Measurements from ENCODE around the gene XRCC6. TPM values are rescaled to one million over a fixed set of nuclear protein-coding genes. Genes with fewer than 3 reads are reported as not detected.
A peak's percentile ranks its signal among the peaks of the same experiment; 100 is the strongest.
"Not testable (repeated sequence)": the region's sequence is repeated elsewhere in the genome, so short reads cannot be mapped to it uniquely, and the experiment has no call there.

Gene XRCC6
- total RNA-seq, 1 donor = 276 TPM

- H3K4me3 ChIP-seq (ENCODE audit: low read depth, low read length) = peak overlapping the region; percentile 91
- TF ChIP-seq CTCF (IDR thresholded peaks at IDR 0.05; ENCODE audit: insufficient read depth, low read length) = no peak
- no peak for DNase-seq (ENCODE audit: low read depth)
These were observed 1.0 kb upstream of the XRCC6 start for GRCh38 chr22:41619979-41620588.

- peak within 1 kb of the TSS; percentile 91 for H3K4me3 ChIP-seq (ENCODE audit: low read depth, low read length)
- no peak for TF ChIP-seq CTCF (IDR thresholded peaks at IDR 0.05; ENCODE audit: insufficient read depth, low read length)
- DNase-seq (ENCODE audit: low read depth) = no peak
These were observed 451 bp upstream of the XRCC6 start, which contains the start of gene DESI1 for GRCh38 chr22:41620589-41621098. Gene DESI1, minus strand, starts transcription at chr22:41621043. Its CDS starts 204 bp downstream, at chr22:41620839.

GRCh38 chr22:41621911-41622179 lies 750 bp downstream of the XRCC6 start:
- TF ChIP-seq CTCF (IDR thresholded peaks at IDR 0.05; ENCODE audit: insufficient read depth, low read length) = no peak

GRCh38 chr22:41625577-41625976 lies 4.5 kb downstream of the XRCC6 start:
- H3K4me3 ChIP-seq (ENCODE audit: low read depth, low read length) = no peak overlapping the region
- no peak for TF ChIP-seq CTCF (IDR thresholded peaks at IDR 0.05; ENCODE audit: insufficient read depth, low read length)
- DNase-seq (ENCODE audit: low read depth) = no peak

More at GRCh38 chr22:41621911-41622179, 750 bp downstream of the XRCC6 start:
- H3K4me3 ChIP-seq (ENCODE audit: low read depth, low read length) = peak overlapping the region; percentile 90
- no peak for DNase-seq (ENCODE audit: low read depth)

- DNase-seq (ENCODE audit: low read depth) = not testable (repeated sequence)
These were observed 10.0 kb downstream of the XRCC6 start for GRCh38 chr22:41631115-41631514.

GRCh38 chr22:41631615-41632014 lies 10.5 kb downstream of the XRCC6 start:
- H3K4me3 ChIP-seq (ENCODE audit: low read depth, low read length); DNase-seq (ENCODE audit: low read depth): not testable (repeated sequence)

More at GRCh38 chr22:41631115-41631514, 10.0 kb downstream of the XRCC6 start:
- H3K4me3 ChIP-seq (ENCODE audit: low read depth, low read length) = not testable (repeated sequence)

- not testable (repeated sequence) for DNase-seq (ENCODE audit: low read depth); H3K4me3 ChIP-seq (ENCODE audit: low read depth, low read length)
These were observed 13.5 kb downstream of the XRCC6 start for GRCh38 chr22:41634610-41635009.

GRCh38 chr22:41636467-41636866 lies 15.4 kb downstream of the XRCC6 start:
- H3K4me3 ChIP-seq (ENCODE audit: low read depth, low read length) = no peak overlapping the region
- peak; percentile 34 for DNase-seq (ENCODE audit: low read depth)
- TF ChIP-seq CTCF (IDR thresholded peaks at IDR 0.05; ENCODE audit: insufficient read depth, low read length) = no peak

GRCh38 chr22:41637623-41638022 lies 16.5 kb downstream of the XRCC6 start:
- H3K4me3 ChIP-seq (ENCODE audit: low read depth, low read length); DNase-seq (ENCODE audit: low read depth): not testable (repeated sequence)
